Gastroesophageal sphincter (tissue), 3 donors: ENCODE data around the gene PRCP.

Experiments used
- CTCF ChIP-seq, 4 experiments: fragments of 200-600 bp in 2 of 4; fragments of 450-650 bp in 2 of 4; sonication (generic) in 1 of 4; IDR thresholded peaks; one replicate each; pipeline ENCODE4 v1.5.1; 2017 to 2019; ENCODE audit warnings: antibody characterized with exemption in 4 of 4, mild to moderate bottlenecking in 2 of 4, moderate library complexity in 2 of 4
- EP300 ChIP-seq: sonication (generic); formaldehyde crosslinking; IDR thresholded peaks from one replicate; pipeline ENCODE4 v1.6.1; 2017; ENCODE audit warnings: antibody characterized with exemption, mild to moderate bottlenecking
- POLR2A ChIP-seq, 2 donors: fragments of 450-650 bp; IDR thresholded peaks; one replicate each; pipeline ENCODE4 v1.6.1; 2017; ENCODE audit warnings: antibody characterized with exemption in 2 of 2, mild to moderate bottlenecking in 2 of 2, moderate library complexity in 1 of 2
- POLR2AphosphoS5 ChIP-seq: sonication (generic); formaldehyde crosslinking; IDR thresholded peaks from one replicate; pipeline ENCODE4 v1.6.1; 2017; ENCODE audit warnings: antibody characterized with exemption

DNA sequence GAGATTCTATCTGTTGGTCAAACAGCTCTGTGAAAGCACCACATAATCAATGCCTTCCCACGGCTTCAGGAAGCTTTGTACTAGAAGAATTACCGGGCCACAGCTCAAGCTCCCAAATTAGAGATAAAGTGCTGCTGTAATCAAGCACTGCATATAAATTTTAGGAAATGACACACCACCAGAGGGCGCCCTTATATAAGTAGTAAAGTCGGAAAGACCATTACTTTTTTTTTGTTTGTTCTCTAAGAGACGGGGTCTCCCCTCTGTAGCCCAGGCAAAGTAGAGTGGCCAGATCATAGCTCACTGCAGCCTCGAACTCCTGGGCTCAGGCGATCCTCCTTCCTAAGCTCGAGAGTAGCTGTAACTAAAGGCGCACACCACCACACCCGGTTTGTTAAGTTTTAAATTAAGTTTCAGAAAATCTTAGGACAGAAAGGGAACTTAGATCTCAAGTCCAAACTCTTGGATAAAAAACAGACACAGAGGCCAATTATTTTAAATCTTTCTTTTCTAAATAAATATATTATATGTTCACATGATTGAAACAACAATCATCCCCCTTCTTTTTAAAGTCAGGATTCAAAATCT, 32.6 kb downstream of the PRCP start:
- TF ChIP-seq CTCF (IDR thresholded peaks at IDR 0.05) (peak; percentile 67 to 73 (median 71)), POLR2AphosphoS5 (no peak), POLR2A (IDR thresholded peaks at IDR 0.05) (no peak), EP300 (no peak)
